T-cell (primary cell): ENCODE results near the gene SUFU. TPM values are rescaled to one million over a fixed set of nuclear protein-coding genes. Genes with fewer than 3 reads are reported as not detected.

ENCODE experiments used
- ATAC-seq, 4 experiments: fragments of 200-7000 bp in 3 of 4; fragments of 150-1000 bp in 1 of 4; cut with Tn5 transposase; replicated peaks in 1 of 4; 1 replicate in 3 of 4; 2 replicates in 1 of 4; pipeline ENCODE4 v1.10.0; 2021; ENCODE audit warnings: moderate library complexity in 3 of 4, mild to moderate bottlenecking in 2 of 4, moderate number of reproducible peaks in 1 of 4
- CTCF ChIA-PET, 2 donors: fragments of 300-600 bp; sonication (Branson Sonifier 250); formaldehyde crosslinking; loops; one replicate each; lab custom pipeline; 2022; ENCODE audit warnings: antibody characterized with exemption in 2 of 2; lab: Charles Lee
- POLR2A ChIA-PET, 2 donors: fragments of 300-600 bp; sonication (Branson Sonifier 250); formaldehyde crosslinking; loops; one replicate each; lab custom pipeline; 2022; ENCODE audit warnings: antibody characterized with exemption in 2 of 2; lab: Charles Lee
- DNase-seq, 35 experiments: peaks; one replicate each; pipeline versions ENCODE4 v3.0.0 to v3.0.0-alpha.2; 2013 to 2023
- H3K27ac ChIP-seq: one replicate; pipeline ENCODE4 v1.5.1; 2013; ENCODE audit warnings: low read length
- H3K27me3 ChIP-seq, 2 experiments: replicated peaks in 1 of 2; 1 replicate in 1 of 2; 2 replicates in 1 of 2; pipeline versions ENCODE4 v1.6.1 to v1.7.0; 2013; ENCODE audit warnings: low read length in 1 of 2, mixed read lengths in 1 of 2; ENCODE audit not compliant: control insufficient read depth in 2 of 2, insufficient read depth in 2 of 2; ENCODE audit errors: extremely low read depth in 1 of 2
- H3K36me3 ChIP-seq, 2 donors: 1 replicate in 1 of 2; 2 replicates in 1 of 2; pipeline versions ENCODE4 v1.6.1 to v1.7.0; 2013; ENCODE audit warnings: low read length in 1 of 2; ENCODE audit not compliant: control insufficient read depth in 2 of 2, insufficient read depth in 1 of 2; ENCODE audit errors: extremely low read depth in 1 of 2
- H3K4me1 ChIP-seq, 2 experiments: 1 replicate in 1 of 2; 2 replicates in 1 of 2; pipeline versions ENCODE4 v1.6.1 to v1.7.0; 2013; ENCODE audit warnings: low read length in 2 of 2, mixed read lengths in 1 of 2; ENCODE audit not compliant: insufficient read depth in 2 of 2, control insufficient read depth in 1 of 2; ENCODE audit errors: extremely low read depth in 1 of 2
- H3K4me3 ChIP-seq, 2 donors: 1 replicate in 1 of 2; 2 replicates in 1 of 2; pipeline versions ENCODE4 v1.5.1 to v1.7.0; 2013; ENCODE audit warnings: mild to moderate bottlenecking in 2 of 2, low read length in 1 of 2, moderate library complexity in 1 of 2; ENCODE audit not compliant: control insufficient read depth in 1 of 2; ENCODE audit errors: extremely low read depth in 1 of 2
- H3K9me3 ChIP-seq: 2 replicates; pipeline ENCODE4 v1.7.0; 2013
- H3K27ac Mint-ChIP-seq, 2 donors: one replicate each; pipeline ENCODE4 v1.8.0; 2020 to 2021; ENCODE audit warnings: mild to moderate bottlenecking in 2 of 2, mixed read lengths in 2 of 2
- H3K27me3 Mint-ChIP-seq, 2 donors: one replicate each; pipeline ENCODE4 v1.8.0; 2021 to 2022; ENCODE audit warnings: mixed read lengths in 2 of 2
- H3K36me3 Mint-ChIP-seq: one replicate; pipeline ENCODE4 v1.8.0; 2021; ENCODE audit warnings: mixed read lengths
- H3K4me1 Mint-ChIP-seq, 3 donors: one replicate each; pipeline ENCODE4 v1.8.0; 2020 to 2022; ENCODE audit warnings: mixed read lengths in 3 of 3, mild to moderate bottlenecking in 1 of 3
- H3K4me3 Mint-ChIP-seq, 3 donors: one replicate each; pipeline ENCODE4 v1.8.0; 2020 to 2022; ENCODE audit warnings: mild to moderate bottlenecking in 3 of 3, mixed read lengths in 3 of 3, moderate library complexity in 3 of 3
- H3K9me3 Mint-ChIP-seq, 3 donors: one replicate each; pipeline ENCODE4 v1.8.0; 2020 to 2022; ENCODE audit warnings: mixed read lengths in 3 of 3
- WGBS: methylation state at CpG from one replicate; pipeline ENCODE4 v1.1.5; 2013; ENCODE audit warnings: missing lambda C conversion rate; ENCODE audit not compliant: insufficient coverage; 5-methylcytosine and 5-hydroxymethylcytosine counted together
- total RNA-seq, 35 experiments: library from RNA in 6 of 35; stranded (reverse) in 6 of 35; fragments of 120-200 nt in 1 of 35; gene quantifications; one replicate each; pipeline versions ENCODE4 v1.2.1 to v1.2.4 and lab custom pipeline; 2013 to 2026

The SUFU gene
- total RNA-seq, 5 donors from 2014 or later (not counting 1 experiment from before 2014, with no cell fraction given) = 13.2 to 16.4 (median 15.4) TPM

DNA sequence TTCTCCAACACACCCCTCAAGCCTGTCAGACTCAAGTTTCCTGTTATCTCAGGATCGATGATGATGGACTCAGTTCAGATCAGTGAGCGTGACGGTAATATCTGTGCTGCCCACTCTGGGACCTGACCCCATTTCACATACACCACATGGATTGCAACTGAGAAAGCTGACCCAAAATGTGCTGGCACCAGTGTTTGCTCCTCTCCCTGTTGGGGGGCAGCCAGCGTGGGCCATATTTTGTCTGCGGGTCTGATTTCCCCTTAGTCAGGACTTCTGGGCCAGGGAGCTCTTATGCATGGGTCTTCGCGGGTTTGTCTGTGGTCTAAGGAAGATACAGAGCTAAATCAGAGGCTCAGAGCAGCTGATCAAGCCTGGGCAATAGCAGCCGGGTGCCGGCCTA, 97.9 kb downstream of the SUFU start:
- no peaks in the 10 kb centered on the region for H3K9me3 ChIP-seq
- ChIA-PET CTCF (no interaction called here), POLR2A (no interaction called here)
- no peak overlapping the region for H3K4me3 ChIP-seq
- Mint-ChIP-seq H3K27ac (no peak overlapping the region), H3K9me3 (no peaks in the 10 kb centered on the region), H3K4me1 (no peaks in the 10 kb centered on the region), H3K36me3 (peaks cover 44% of the 10 kb centered on the region), H3K27me3 (no peaks in the 10 kb centered on the region), H3K4me3 (no peak overlapping the region)
- H3K4me1 ChIP-seq = no peaks in the 10 kb centered on the region
- 96% methylated on average over 7 of the region's 9 CpGs for WGBS
- no peaks in the 10 kb centered on the region for H3K27me3 ChIP-seq
- DNase-seq = no peak
- H3K36me3 ChIP-seq = peaks cover 0 to 69% of the 10 kb centered on the region in 2 donors
- H3K27ac ChIP-seq = no peak overlapping the region
- ATAC-seq = no peak

GRCh38 chr10:102602272-102603045, 98.7 kb downstream of the SUFU start:
- H3K27ac ChIP-seq = no peak overlapping the region
- Mint-ChIP-seq H3K27me3 (no peaks in the 10 kb centered on the region), H3K36me3 (peaks cover 42% of the 10 kb centered on the region), H3K27ac (no peak overlapping the region), H3K4me1 (no peaks in the 10 kb centered on the region), H3K9me3 (no peaks in the 10 kb centered on the region), H3K4me3 (no peak overlapping the region)
- H3K4me1 ChIP-seq = no peaks in the 10 kb centered on the region
- no peak overlapping the region for H3K4me3 ChIP-seq
- peaks cover 0 to 66% of the 10 kb centered on the region in 2 donors for H3K36me3 ChIP-seq
- H3K9me3 ChIP-seq = no peaks in the 10 kb centered on the region
- ATAC-seq = no peak
- POLR2A ChIA-PET = interaction anchor here (0.5 to 0.6 kb wide), 2 partner anchors 22 to 1211 kb away, joined by 3 to 4 read pairs; no protein-coding TSS in a partner anchor
- DNase-seq = no peak
- CTCF ChIA-PET = no interaction called here
- H3K27me3 ChIP-seq = no peaks in the 10 kb centered on the region
- WGBS = 80% methylated on average over 1 of the region's 4 CpGs

- CTCF ChIA-PET = interaction anchor here in 1 of 2 donors (0.7 kb wide), 1 partner anchor 362 kb away, joined by 8 read pairs; no protein-coding TSS in a partner anchor
Observed at GRCh38 chr10:102603946-102604345, 100.2 kb downstream of the SUFU start.

GRCh38 chr10:102604439-102604841, 100.7 kb downstream of the SUFU start:
- CTCF ChIA-PET = interaction anchor here (0.7 to 1.8 kb wide), 2 partner anchors 11 to 361 kb away, joined by 3 to 8 read pairs; no protein-coding TSS in a partner anchor
- peaks cover 0 to 47% of the 10 kb centered on the region in 2 donors for H3K36me3 ChIP-seq
- H3K4me1 ChIP-seq = no peaks in the 10 kb centered on the region
- no peaks in the 10 kb centered on the region for H3K27me3 ChIP-seq
- no peak overlapping the region for H3K4me3 ChIP-seq
- peaks cover 5% of the 10 kb centered on the region in 3 donors for H3K4me1 Mint-ChIP-seq
- H3K27me3 Mint-ChIP-seq = no peaks in the 10 kb centered on the region
- no peak overlapping the region for H3K4me3 Mint-ChIP-seq
- DNase-seq = no peak
- peaks cover 34% of the 10 kb centered on the region for H3K36me3 Mint-ChIP-seq
- H3K9me3 Mint-ChIP-seq = no peaks in the 10 kb centered on the region
- whole genome bisulfite sequencing = 100% methylated on average over 1 of the region's 6 CpGs
- H3K27ac ChIP-seq = no peak overlapping the region
- H3K27ac Mint-ChIP-seq = no peak overlapping the region
- POLR2A ChIA-PET = no interaction called here
- ATAC-seq = no peak
- no peaks in the 10 kb centered on the region for H3K9me3 ChIP-seq

More at GRCh38 chr10:102603946-102604345, 100.2 kb downstream of the SUFU start:
- H3K4me1 ChIP-seq = no peaks in the 10 kb centered on the region
- no peaks in the 10 kb centered on the region for H3K27me3 Mint-ChIP-seq
- no peak overlapping the region for H3K4me3 ChIP-seq
- H3K27ac Mint-ChIP-seq = no peak overlapping the region
- DNase-seq (no peak), ATAC-seq (no peak)
- H3K36me3 Mint-ChIP-seq = peaks cover 34% of the 10 kb centered on the region
- POLR2A ChIA-PET = no interaction called here
- H3K27me3 ChIP-seq = no peaks in the 10 kb centered on the region
- WGBS = 91% methylated on average over 4 of the region's 7 CpGs
- no peaks in the 10 kb centered on the region for H3K9me3 Mint-ChIP-seq
- H3K9me3 ChIP-seq = no peaks in the 10 kb centered on the region
- H3K27ac ChIP-seq = no peak overlapping the region
- peaks cover 0 to 52% of the 10 kb centered on the region in 2 donors for H3K36me3 ChIP-seq
- H3K4me1 Mint-ChIP-seq = peaks cover under 1% of the 10 kb centered on the region in 3 donors
- H3K4me3 Mint-ChIP-seq = no peak overlapping the region

DNA sequence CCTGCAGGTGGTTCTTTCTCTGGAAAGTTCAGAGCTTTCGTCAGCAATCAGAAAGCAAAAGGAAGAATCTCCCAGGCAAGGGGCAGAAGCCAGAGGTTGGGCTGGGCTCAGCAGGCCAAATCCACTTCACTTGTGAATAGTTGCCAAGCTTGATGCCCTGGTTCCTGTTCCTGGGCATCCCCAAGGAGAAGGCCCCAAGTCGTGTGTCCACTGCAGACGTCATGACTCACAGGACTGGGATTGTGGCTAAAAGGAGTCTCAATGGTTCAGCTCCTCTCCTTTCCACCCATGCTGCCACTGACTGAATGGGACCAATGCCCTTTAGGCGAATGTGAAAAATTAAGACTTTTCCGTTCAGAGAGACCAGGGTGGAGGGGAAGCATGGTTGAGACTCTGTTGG, 101.9 kb downstream of the SUFU start:
- DNase-seq = no peak
- WGBS = 93% methylated on average over 2 of the region's 5 CpGs
- Histone ChIP-seq H3K36me3 (peaks cover 0 to 36% of the 10 kb centered on the region in 2 donors), H3K27me3 (no peaks in the 10 kb centered on the region), H3K4me3 (no peak overlapping the region), H3K4me1 (peaks cover 0 to 6% of the 10 kb centered on the region in 2 experiments), H3K9me3 (no peaks in the 10 kb centered on the region), H3K27ac (no peak overlapping the region)
- H3K27ac Mint-ChIP-seq = no peak overlapping the region
- CTCF ChIA-PET = interaction anchor here in 1 of 2 donors (1.8 kb wide), 1 partner anchor 9 kb away, joined by 3 read pairs; no protein-coding TSS in a partner anchor
- no peaks in the 10 kb centered on the region for H3K27me3 Mint-ChIP-seq
- H3K4me1 Mint-ChIP-seq = peaks cover 11 to 13% (median 13%) of the 10 kb centered on the region in 3 donors
- H3K9me3 Mint-ChIP-seq = no peaks in the 10 kb centered on the region
- no peak for ATAC-seq
- no peak overlapping the region for H3K4me3 Mint-ChIP-seq
- POLR2A ChIA-PET = no interaction called here
- peaks cover 30% of the 10 kb centered on the region for H3K36me3 Mint-ChIP-seq

DNA sequence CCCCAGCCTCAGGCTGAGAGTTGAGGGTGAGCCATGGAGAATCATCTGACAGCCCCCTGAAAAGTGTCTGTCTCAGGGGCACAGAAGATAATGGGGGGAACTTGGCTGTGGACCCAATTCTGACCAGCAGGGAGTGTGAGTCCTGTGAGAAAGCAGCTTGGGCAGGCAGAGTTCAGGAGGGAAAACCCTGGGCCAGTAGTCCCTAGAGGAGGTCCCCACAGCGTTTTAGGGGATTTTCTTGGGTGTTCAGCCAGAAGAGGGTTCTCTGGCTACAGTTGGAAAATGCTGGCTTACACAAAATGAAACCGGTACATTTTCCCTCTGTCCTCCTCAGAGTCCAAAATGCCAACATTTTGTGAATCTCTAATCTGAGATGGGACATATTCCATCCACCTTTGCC, 104.7 kb downstream of the SUFU start:
- Mint-ChIP-seq H3K27ac (peak overlapping the region; percentile 16 to 31), H3K27me3 (no peaks in the 10 kb centered on the region)

More for the DNA sequence above, 104.7 kb downstream of the SUFU start:
- H3K9me3 Mint-ChIP-seq = no peaks in the 10 kb centered on the region
- DNase-seq = peak in 1 of 35 experiments; percentile 28
- Histone ChIP-seq H3K36me3 (peaks cover 0 to 14% of the 10 kb centered on the region in 2 donors), H3K4me3 (no peak overlapping the region), H3K4me1 (peaks cover 24 to 32% of the 10 kb centered on the region in 2 experiments), H3K9me3 (no peaks in the 10 kb centered on the region), H3K27me3 (no peaks in the 10 kb centered on the region), H3K27ac (no peak overlapping the region)
- POLR2A ChIA-PET = no interaction called here
- 40% methylated on average over 1 of the region's 2 CpGs for WGBS
- H3K4me3 Mint-ChIP-seq = no peak overlapping the region
- H3K4me1 Mint-ChIP-seq = peaks cover 37 to 40% (median 39%) of the 10 kb centered on the region in 3 donors
- peaks cover 20% of the 10 kb centered on the region for H3K36me3 Mint-ChIP-seq
- no peak for ATAC-seq
- CTCF ChIA-PET = no interaction called here
